Left hindlimb (tissue), 1 donor: ENCODE results near the gene PCGF3.
A peak's percentile ranks its signal among the peaks of the same experiment; 100 is the strongest.
"Not testable (repeated sequence)": the region's sequence is repeated elsewhere in the genome, so short reads cannot be mapped to it uniquely, and the experiment has no call there.

ENCODE experiments used
- DNase-seq: peaks from one replicate; pipeline ENCODE4 v3.0.0-alpha.2; 2018

Gene PCGF3

GRCh38 chr4:764405-765169, 59.0 kb downstream of the PCGF3 start:
- peak; percentile 26 for DNase-seq

- peak; percentile 28 for DNase-seq
These were observed 60.5 kb downstream of the PCGF3 start for GRCh38 chr4:766152-766515.

GRCh38 chr4:766559-767283, 61.1 kb downstream of the PCGF3 start:
- peak; percentile 16 for DNase-seq

GRCh38 chr4:768076-768475, 62.4 kb downstream of the PCGF3 start:
- peak; percentile 10 for DNase-seq

GRCh38 chr4:768995-769394, 63.4 kb downstream of the PCGF3 start:
- peak; percentile 39 for DNase-seq

GRCh38 chr4:769511-769910, 63.9 kb downstream of the PCGF3 start:
- peak; percentile 9 for DNase-seq

GRCh38 chr4:770022-770421, 64.4 kb downstream of the PCGF3 start:
- no peak for DNase-seq

GRCh38 chr4:771464-771863, 65.8 kb downstream of the PCGF3 start:
- peak; percentile 17 for DNase-seq

GRCh38 chr4:772118-772517, 66.5 kb downstream of the PCGF3 start:
- DNase-seq, result no peak

DNA sequence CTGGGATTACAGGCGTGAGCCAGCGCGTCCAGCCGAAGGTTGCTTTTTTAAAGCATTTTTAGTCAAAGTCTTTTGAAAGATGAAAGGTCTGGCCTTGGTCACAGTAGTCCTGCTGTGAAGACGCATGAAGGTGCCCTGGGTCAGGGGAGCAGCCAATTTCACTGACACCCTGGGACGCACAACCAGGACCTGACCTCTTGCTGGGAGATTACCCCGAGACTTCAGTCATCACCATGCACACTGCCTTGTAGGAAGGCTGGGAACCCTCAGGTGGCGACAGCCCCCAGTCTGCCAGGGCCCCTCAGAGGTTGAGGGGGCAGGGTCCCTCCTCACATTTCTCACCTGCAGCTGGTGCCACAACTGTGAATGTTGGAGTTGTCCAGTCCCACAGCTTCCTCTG, 67.1 kb downstream of the PCGF3 start:
- DNase-seq, result no peak

DNA sequence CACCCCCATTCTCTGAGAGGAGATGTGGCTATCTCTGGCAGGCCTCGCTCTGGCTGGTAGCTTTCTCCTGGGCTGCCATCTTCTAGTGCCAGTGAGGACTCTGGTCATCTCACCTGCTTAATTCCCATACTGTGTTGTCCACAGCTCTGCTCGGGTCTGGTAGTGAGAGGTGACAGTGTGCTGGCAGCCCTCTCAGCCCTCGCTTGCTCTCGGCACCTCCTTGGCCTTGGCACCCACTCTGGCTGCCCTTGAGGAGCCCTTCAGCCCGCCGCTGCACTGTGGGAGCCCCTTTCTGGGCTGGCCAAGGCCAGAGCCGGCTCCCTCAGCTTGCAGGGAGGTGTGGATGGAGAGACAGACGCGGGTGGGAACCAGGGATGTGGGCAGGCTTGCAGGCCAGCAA, 67.6 kb downstream of the PCGF3 start:
- DNase-seq, result peak; percentile 18

- not testable (repeated sequence) for DNase-seq
These were observed 68.9 kb downstream of the PCGF3 start for GRCh38 chr4:774419-775092.

DNA sequence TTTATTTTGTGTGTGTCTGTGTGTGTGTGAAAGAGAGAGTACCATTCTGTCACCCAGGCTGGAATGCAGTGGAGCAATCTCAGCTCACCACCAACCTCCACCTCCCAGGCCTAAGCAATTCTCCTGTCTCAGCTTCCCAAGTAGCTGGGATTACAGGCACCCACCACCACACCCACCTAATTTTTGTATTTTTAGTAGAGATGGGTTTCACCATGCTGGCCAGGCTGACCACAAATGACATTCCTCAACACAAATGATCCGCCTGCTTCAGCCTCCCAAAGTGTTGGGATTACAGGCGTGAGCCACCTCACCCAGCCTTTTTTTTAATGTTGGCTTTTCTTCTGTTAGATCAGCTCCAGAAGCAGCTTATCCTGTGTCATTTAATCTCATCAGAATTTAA, 69.9 kb downstream of the PCGF3 start:
- DNase-seq, result not testable (repeated sequence)

DNA sequence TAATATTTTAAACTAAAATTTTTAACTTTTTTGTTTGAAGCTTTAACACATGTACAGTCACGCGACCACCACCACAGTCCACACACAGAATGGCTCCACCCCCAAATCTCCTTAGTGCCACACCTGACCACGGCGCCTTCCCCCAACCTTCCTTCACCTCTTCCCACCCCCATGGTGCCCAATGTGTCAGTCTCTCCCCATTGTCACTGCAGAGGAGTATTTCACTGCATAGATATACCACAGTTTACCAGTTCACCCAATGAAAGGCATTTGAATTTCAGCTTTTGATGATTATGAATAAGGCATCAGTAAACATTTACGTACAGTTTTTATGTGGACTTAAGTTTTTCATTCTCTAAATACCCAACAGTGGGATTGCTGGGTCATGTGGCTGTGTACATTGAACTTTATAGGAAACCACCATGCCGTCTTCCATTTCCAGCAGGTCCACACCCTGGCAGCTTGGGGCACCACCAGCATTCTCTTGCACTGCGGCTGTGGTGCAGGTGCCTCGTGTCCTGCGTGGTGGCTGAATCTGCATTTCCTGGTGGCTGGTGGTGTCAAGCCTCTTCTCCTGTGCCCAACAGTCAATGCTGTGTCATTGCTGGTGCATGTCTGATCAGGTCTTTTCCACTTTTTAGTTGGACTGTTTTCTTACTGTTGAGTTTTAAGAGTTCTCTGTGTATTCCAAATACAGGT, 71.3 kb downstream of the PCGF3 start:
- DNase-seq, result no peak

DNA sequence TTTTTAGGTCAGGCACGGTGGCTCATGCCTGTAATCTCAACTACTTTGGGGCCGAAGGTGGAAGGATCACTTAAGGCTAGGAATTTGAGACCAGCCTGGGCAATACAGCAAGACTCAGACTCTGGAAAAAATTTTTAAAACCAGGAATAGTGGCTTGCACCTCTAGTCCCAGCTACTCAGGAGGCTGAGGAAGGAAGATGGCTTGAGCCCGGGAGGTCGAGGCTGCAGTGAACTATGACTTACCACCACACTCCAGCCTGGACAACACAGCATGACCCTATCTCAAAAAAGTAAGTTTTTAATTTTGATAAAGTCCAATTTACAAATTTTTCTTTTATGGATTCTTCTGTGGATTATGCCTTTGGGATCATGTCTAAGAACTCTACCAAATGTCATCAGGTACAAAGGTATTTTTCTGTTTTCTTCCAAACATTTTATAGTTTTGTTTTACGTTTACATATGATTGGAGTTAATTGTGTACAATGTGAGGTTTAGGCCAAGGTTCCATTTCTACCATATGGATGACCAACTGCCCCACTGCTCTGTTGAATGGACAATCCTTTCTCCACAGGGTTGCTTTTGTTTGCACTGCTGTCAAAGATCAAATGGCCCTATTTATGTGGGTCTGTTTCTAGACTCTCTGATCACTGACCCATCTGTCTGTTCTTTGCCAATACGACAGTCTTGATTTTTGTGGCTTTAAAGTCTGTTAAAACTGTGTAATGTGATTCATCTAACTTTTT, 72.1 kb downstream of the PCGF3 start:
- DNase-seq, result no peak

DNA sequence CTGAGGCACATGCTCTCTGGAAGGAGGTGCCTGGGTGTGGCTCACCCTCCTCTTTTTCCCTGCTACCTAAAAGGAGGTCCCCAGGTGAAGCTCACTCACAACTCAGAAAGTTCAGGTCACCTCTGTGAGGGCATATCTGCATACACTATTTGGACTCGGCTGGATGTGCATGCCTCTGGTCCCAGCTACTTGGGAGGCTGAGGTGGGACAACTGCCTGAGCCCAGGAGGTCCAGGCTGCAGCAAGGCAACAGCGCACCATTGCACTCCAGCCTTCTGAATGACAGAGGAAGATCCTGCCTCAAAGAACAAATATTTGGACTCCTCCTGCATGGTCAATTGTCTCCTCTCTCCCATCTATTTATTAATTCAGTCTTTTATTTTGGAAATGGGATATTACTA, 73.9 kb downstream of the PCGF3 start:
- no peak for DNase-seq

- not testable (repeated sequence) for DNase-seq
These were observed 74.6 kb downstream of the PCGF3 start for GRCh38 chr4:780255-780654.

GRCh38 chr4:780716-781492, 75.3 kb downstream of the PCGF3 start:
- no peak for DNase-seq

- DNase-seq, result peak; percentile 100
These were observed 76.0 kb downstream of the PCGF3 start for GRCh38 chr4:781493-782216.

GRCh38 chr4:784401-785331, 79.0 kb downstream of the PCGF3 start:
- no peak for DNase-seq
